H9 (cell line): ENCODE data around the gene TCERG1L. TPM values are rescaled to one million over a fixed set of nuclear protein-coding genes. Genes with fewer than 3 reads are reported as not detected.

ENCODE experiments used
- DNase-seq: peaks from one replicate; pipeline ENCODE4 v3.0.0-alpha.2; 2017
- H2AFZ ChIP-seq: one replicate; pipeline ENCODE4 v1.6.1; 2013; ENCODE audit warnings: mild to moderate bottlenecking, low read length, control low read depth, moderate library complexity
- H2AK5ac ChIP-seq: 2 replicates; pipeline ENCODE4 v1.6.1; 2013; ENCODE audit warnings: low read length, control low read depth, mixed read lengths; ENCODE audit not compliant: insufficient read length
- H2BK120ac ChIP-seq: one replicate; pipeline ENCODE4 v1.6.1; 2013; ENCODE audit warnings: low read depth, mild to moderate bottlenecking, low read length, control low read depth, inconsistent platforms; ENCODE audit not compliant: poor library complexity, severe bottlenecking
- H2BK12ac ChIP-seq: 2 replicates; pipeline ENCODE4 v1.6.1; 2013; ENCODE audit warnings: low read length, control low read depth, mixed read lengths, low read depth; ENCODE audit not compliant: insufficient read length
- H2BK15ac ChIP-seq: 2 replicates; pipeline ENCODE4 v1.6.1; 2013; ENCODE audit warnings: low read depth, low read length, control low read depth
- H2BK20ac ChIP-seq: one replicate; pipeline ENCODE4 v1.6.1; 2013; ENCODE audit warnings: low read depth, mild to moderate bottlenecking, low read length, control low read depth, inconsistent platforms; ENCODE audit not compliant: poor library complexity, severe bottlenecking
- H2BK5ac ChIP-seq: 2 replicates; pipeline ENCODE4 v1.6.1; 2013; ENCODE audit warnings: low read length, control low read depth, mixed read lengths; ENCODE audit not compliant: insufficient read length
- H3K14ac ChIP-seq: 2 replicates; pipeline ENCODE4 v1.6.1; 2013; ENCODE audit warnings: low read length, control low read depth; ENCODE audit not compliant: insufficient read depth
- H3K18ac ChIP-seq: 2 replicates; pipeline ENCODE4 v1.6.1; 2013; ENCODE audit warnings: low read depth, mild to moderate bottlenecking, mixed read lengths, low read length, control low read depth; ENCODE audit not compliant: insufficient read length
- H3K23ac ChIP-seq: 2 replicates; pipeline ENCODE4 v1.6.1; 2013; ENCODE audit warnings: low read length, control low read depth, mixed read lengths, low read depth; ENCODE audit not compliant: insufficient read length
- H3K23me2 ChIP-seq: 2 replicates; pipeline ENCODE4 v1.6.1; 2013; ENCODE audit warnings: low read depth, mild to moderate bottlenecking, mixed read lengths, low read length, control low read depth; ENCODE audit not compliant: insufficient read length, poor library complexity, severe bottlenecking
- H3K27ac ChIP-seq: 2 replicates; pipeline ENCODE4 v1.5.1; 2013; ENCODE audit warnings: low read length, control low read depth, mixed read lengths, low read depth; ENCODE audit not compliant: insufficient read length
- H3K27me3 ChIP-seq: 2 replicates; pipeline ENCODE4 v1.6.1; 2013; ENCODE audit warnings: low read length, control low read depth, inconsistent platforms; ENCODE audit not compliant: insufficient read depth
- H3K4ac ChIP-seq: 2 replicates; pipeline ENCODE4 v1.6.1; 2013; ENCODE audit warnings: low read depth, mild to moderate bottlenecking, control low read depth, inconsistent platforms, low read length, moderate library complexity
- H3K4me1 ChIP-seq: 2 replicates; pipeline ENCODE4 v1.6.1; 2013; ENCODE audit warnings: low read length, control low read depth, inconsistent platforms; ENCODE audit not compliant: insufficient read depth
- H3K4me2 ChIP-seq: 2 replicates; pipeline ENCODE4 v1.6.1; 2013; ENCODE audit warnings: low read length, control low read depth, mixed read lengths; ENCODE audit not compliant: insufficient read length, insufficient read depth
- H3K56ac ChIP-seq: 2 replicates; pipeline ENCODE4 v1.6.1; 2013; ENCODE audit warnings: low read depth, mild to moderate bottlenecking, mixed read lengths, low read length, control low read depth; ENCODE audit not compliant: insufficient read length
- H3K79me1 ChIP-seq: 2 replicates; pipeline ENCODE4 v1.6.1; 2013; ENCODE audit warnings: low read depth, mild to moderate bottlenecking, moderate library complexity, low read length, control low read depth, inconsistent platforms; ENCODE audit not compliant: insufficient read depth, poor library complexity, severe bottlenecking
- H3K79me2 ChIP-seq: 2 replicates; pipeline ENCODE4 v1.6.1; 2013; ENCODE audit warnings: low read length, control low read depth, inconsistent platforms; ENCODE audit not compliant: insufficient read depth
- H3K9ac ChIP-seq: 2 replicates; pipeline ENCODE4 v1.6.1; 2013; ENCODE audit warnings: low read length, control low read depth, mixed read lengths; ENCODE audit not compliant: insufficient read length; ENCODE audit errors: extremely low read depth
- H3K9me3 ChIP-seq: one replicate; pipeline ENCODE4 v1.6.1; 2013; ENCODE audit warnings: low read depth, low read length, inconsistent platforms; ENCODE audit not compliant: control insufficient read depth
- H3T11ph ChIP-seq: one replicate; pipeline ENCODE4 v1.6.1; 2013; ENCODE audit warnings: mild to moderate bottlenecking, low read length, control low read depth, inconsistent platforms
- H4K20me1 ChIP-seq: one replicate; pipeline ENCODE4 v1.6.1; 2013; ENCODE audit not compliant: control insufficient read depth, insufficient read length, insufficient read depth
- H4K5ac ChIP-seq: 2 replicates; pipeline ENCODE4 v1.6.1; 2013; ENCODE audit warnings: low read depth, mild to moderate bottlenecking, mixed read lengths, low read length, control low read depth; ENCODE audit not compliant: insufficient read length
- H4K8ac ChIP-seq: replicated peaks from 2 replicates; pipeline ENCODE4 v1.6.1; 2013; ENCODE audit warnings: low read length, control low read depth, mixed read lengths, low read depth; ENCODE audit not compliant: insufficient read length
- H4K91ac ChIP-seq: 2 replicates; pipeline ENCODE4 v1.6.1; 2013; ENCODE audit warnings: low read depth, mild to moderate bottlenecking, moderate library complexity, mixed read lengths, low read length, control low read depth; ENCODE audit not compliant: insufficient read length
- H3K27ac Mint-ChIP-seq, 3 experiments: 2 replicates in 2 of 3; 3 replicates in 1 of 3; pipeline ENCODE4 v1.8.0; 2020 to 2021; ENCODE audit warnings: mixed read lengths in 3 of 3, mild to moderate bottlenecking in 1 of 3, moderate library complexity in 1 of 3
- H3K27me3 Mint-ChIP-seq: 2 replicates; pipeline ENCODE4 v1.8.0; 2021; ENCODE audit warnings: low read depth, mild to moderate bottlenecking, moderate library complexity, mixed read lengths
- H3K36me3 Mint-ChIP-seq, 3 experiments: 2 replicates in 2 of 3; 3 replicates in 1 of 3; pipeline ENCODE4 v1.8.0; 2020 to 2021; ENCODE audit warnings: low read depth in 3 of 3, mixed read lengths in 3 of 3; ENCODE audit not compliant: insufficient read depth in 1 of 3
- H3K4me1 Mint-ChIP-seq, 2 experiments: 2 replicates each; pipeline ENCODE4 v1.8.0; 2020; ENCODE audit warnings: mixed read lengths in 2 of 2
- H3K4me3 Mint-ChIP-seq, 2 experiments: 2 replicates in 1 of 2; 3 replicates in 1 of 2; pipeline ENCODE4 v1.8.0; 2020 to 2021; ENCODE audit warnings: mild to moderate bottlenecking in 2 of 2, mixed read lengths in 2 of 2, moderate library complexity in 1 of 2
- H3K9me3 Mint-ChIP-seq, 2 experiments: 2 replicates in 1 of 2; 3 replicates in 1 of 2; pipeline ENCODE4 v1.8.0; 2020; ENCODE audit warnings: mild to moderate bottlenecking in 2 of 2, mixed read lengths in 2 of 2, moderate library complexity in 1 of 2
- WGBS: extraction: QIAGEN DNeasy Blood & Tissue Kit; methylation state at CpG from one replicate; pipeline ENCODE4 v1.1.7; 2013; ENCODE audit warnings: missing lambda C conversion rate, low lambda C conversion rate, mixed read lengths; ENCODE audit not compliant: insufficient read length; ENCODE audit errors: extremely low coverage; 5-methylcytosine and 5-hydroxymethylcytosine counted together
- total RNA-seq: library from RNA; stranded (reverse); gene quantifications from 2 replicates; pipeline ENCODE4 v1.2.1, GENCODE V29; 2021
- TF ChIP-seq, protein P1 (sequence below): fragments of 200-600 bp; sonication (generic); conservative IDR thresholded peaks from 3 replicates; pipeline ENCODE4 v1.8.0; 2021; ENCODE audit warnings: antibody characterized with exemption, mild to moderate bottlenecking

TCERG1L gene
- total RNA-seq, 1 experiment from 2014 or later, result 3.3 TPM

- Histone ChIP-seq H4K91ac (no peak overlapping the region), H4K8ac (no peak overlapping the region), H2AK5ac (no peak overlapping the region), H3K27me3 (no peaks in the 10 kb centered on the region), H3K23me2 (peaks cover 3% of the 10 kb centered on the region), H3K27ac (no peak overlapping the region), H3K4me1 (no peaks in the 10 kb centered on the region), H2BK20ac (no peak overlapping the region), H3K9me3 (no peaks in the 10 kb centered on the region), H3K79me1 (no peaks in the 10 kb centered on the region), H2BK5ac (no peak overlapping the region), H3K9ac (no peak overlapping the region), H4K20me1 (no peaks in the 10 kb centered on the region), H3T11ph (no peak overlapping the region), H2AFZ (no peak overlapping the region), H3K18ac (no peak overlapping the region), H3K14ac (no peak overlapping the region), H3K56ac (no peak overlapping the region), H4K5ac (no peak overlapping the region), H3K4me2 (no peak overlapping the region), H2BK120ac (no peak overlapping the region), H3K79me2 (no peaks in the 10 kb centered on the region), H2BK12ac (no peak overlapping the region), H2BK15ac (no peak overlapping the region), H3K23ac (no peak overlapping the region), H3K4ac (no peak overlapping the region)
- WGBS, result no CpG with 5 or more reads among the region's 16 CpGs
- no peak overlapping the region for H3K4me3 Mint-ChIP-seq
- peaks cover 0 to 7% (median 6%) of the 10 kb centered on the region in 3 experiments; a peak in 5 of 7 replicates for H3K36me3 Mint-ChIP-seq
- TF ChIP-seq, protein P1, sequence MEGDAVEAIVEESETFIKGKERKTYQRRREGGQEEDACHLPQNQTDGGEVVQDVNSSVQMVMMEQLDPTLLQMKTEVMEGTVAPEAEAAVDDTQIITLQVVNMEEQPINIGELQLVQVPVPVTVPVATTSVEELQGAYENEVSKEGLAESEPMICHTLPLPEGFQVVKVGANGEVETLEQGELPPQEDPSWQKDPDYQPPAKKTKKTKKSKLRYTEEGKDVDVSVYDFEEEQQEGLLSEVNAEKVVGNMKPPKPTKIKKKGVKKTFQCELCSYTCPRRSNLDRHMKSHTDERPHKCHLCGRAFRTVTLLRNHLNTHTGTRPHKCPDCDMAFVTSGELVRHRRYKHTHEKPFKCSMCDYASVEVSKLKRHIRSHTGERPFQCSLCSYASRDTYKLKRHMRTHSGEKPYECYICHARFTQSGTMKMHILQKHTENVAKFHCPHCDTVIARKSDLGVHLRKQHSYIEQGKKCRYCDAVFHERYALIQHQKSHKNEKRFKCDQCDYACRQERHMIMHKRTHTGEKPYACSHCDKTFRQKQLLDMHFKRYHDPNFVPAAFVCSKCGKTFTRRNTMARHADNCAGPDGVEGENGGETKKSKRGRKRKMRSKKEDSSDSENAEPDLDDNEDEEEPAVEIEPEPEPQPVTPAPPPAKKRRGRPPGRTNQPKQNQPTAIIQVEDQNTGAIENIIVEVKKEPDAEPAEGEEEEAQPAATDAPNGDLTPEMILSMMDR, result no peak
- H3K27ac Mint-ChIP-seq, result peak overlapping the region in 1 of 3 experiments; percentile 44; a peak in 3 of 7 replicates
- H3K27me3 Mint-ChIP-seq, result no peaks in the 10 kb centered on the region; the same call in 1 of the 2 replicates
- DNase-seq, result no peak
- peaks cover 9 to 14% of the 10 kb centered on the region in 2 experiments for H3K4me1 Mint-ChIP-seq
- peaks cover 3 to 5% of the 10 kb centered on the region in 2 experiments; a peak in 4 of 5 replicates for H3K9me3 Mint-ChIP-seq
Measured at GRCh38 chr10:131111471-131112080, 199.9 kb downstream of the TCERG1L start.
